Neural crest cell (in vitro differentiated cells): ENCODE measurements around the gene TOMM70. TPM values are rescaled to one million over a fixed set of nuclear protein-coding genes. Genes with fewer than 3 reads are reported as not detected.
A peak's percentile ranks its signal among the peaks of the same experiment; 100 is the strongest.
"Not testable (repeated sequence)": the region's sequence is repeated elsewhere in the genome, so short reads cannot be mapped to it uniquely, and the experiment has no call there.

Experiments used
- DNase-seq: peaks from one replicate; pipeline ENCODE4 v3.0.0; 2021; ENCODE audit warnings: low read depth, mixed read lengths, low spot score
- H3K27ac Mint-ChIP-seq: one replicate; pipeline ENCODE4 v1.8.0; 2021; ENCODE audit warnings: mild to moderate bottlenecking, mixed read lengths; ENCODE audit not compliant: unreplicated experiment
- H3K27me3 Mint-ChIP-seq: 2 replicates; pipeline ENCODE4 v1.8.0; 2021; ENCODE audit warnings: low read depth, mild to moderate bottlenecking, mixed read lengths
- H3K36me3 Mint-ChIP-seq: 2 replicates; pipeline ENCODE4 v1.8.0; 2021; ENCODE audit warnings: low read depth, mild to moderate bottlenecking, mixed read lengths
- H3K4me1 Mint-ChIP-seq: 2 replicates; pipeline ENCODE4 v1.8.0; 2021; ENCODE audit warnings: mixed read lengths
- H3K4me3 Mint-ChIP-seq: one replicate; pipeline ENCODE4 v1.8.0; 2021; ENCODE audit warnings: mild to moderate bottlenecking, mixed read lengths
- H3K9me3 Mint-ChIP-seq: 2 replicates; pipeline ENCODE4 v1.8.0; 2021; ENCODE audit warnings: mixed read lengths
- CTCF ChIP-seq: fragments of 200-600 bp; sonication (generic); conservative IDR thresholded peaks from 2 replicates; pipeline ENCODE4 v1.5.0; 2021; ENCODE audit warnings: antibody characterized with exemption, mild to moderate bottlenecking
- total RNA-seq: library from RNA; stranded (reverse); gene quantifications from 2 replicates; pipeline ENCODE4 v1.2.1, GENCODE V29; 2021

Gene TOMM70
- total RNA-seq, 1 donor from 2014 or later = 46.1 TPM

GRCh38 chr3:100338911-100339310 is 62.0 kb downstream of the TOMM70 start:
- no peak for TF ChIP-seq CTCF
- no peaks in the 10 kb centered on the region for H3K9me3 Mint-ChIP-seq
- peaks cover 11% of the 10 kb centered on the region for H3K36me3 Mint-ChIP-seq
- H3K4me1 Mint-ChIP-seq = peaks cover 19% of the 10 kb centered on the region
- DNase-seq = no peak
- H3K4me3 Mint-ChIP-seq = no peak overlapping the region
- no peak overlapping the region for H3K27ac Mint-ChIP-seq
- H3K27me3 Mint-ChIP-seq = no peaks in the 10 kb centered on the region

- H3K9me3 Mint-ChIP-seq, H3K27me3 Mint-ChIP-seq, H3K36me3 Mint-ChIP-seq, DNase-seq, H3K27ac Mint-ChIP-seq: not testable (repeated sequence)
- Mint-ChIP-seq H3K4me3 (peak overlapping the region; percentile 65), H3K4me1 (peaks cover 19% of the 10 kb centered on the region)
Observed at GRCh38 chr3:100336229-100336628, 64.7 kb downstream of the TOMM70 start.

GRCh38 chr3:100335434-100335833 is 65.5 kb downstream of the TOMM70 start:
- no peak for TF ChIP-seq CTCF
- no peak for DNase-seq
- Mint-ChIP-seq H3K36me3 (no peaks in the 10 kb centered on the region), H3K27me3 (no peaks in the 10 kb centered on the region), H3K4me3 (peak overlapping the region; percentile 91), H3K27ac (peak overlapping the region; percentile 94), H3K4me1 (peaks cover 19% of the 10 kb centered on the region), H3K9me3 (no peaks in the 10 kb centered on the region)

GRCh38 chr3:100334488-100335351 is 66.2 kb downstream of the TOMM70 start, which contains the start of gene NIT2:
NIT2 (plus strand) TSS chr3:100334757; CDS start chr3:100334792, 35 bp downstream.
- Mint-ChIP-seq H3K4me3 (peak within 1 kb of the TSS; percentile 91), H3K9me3 (no peaks in the 10 kb centered on the region), H3K27ac (peak within 1 kb of the TSS; percentile 94), H3K4me1 (peaks cover 19% of the 10 kb centered on the region), H3K27me3 (no peaks in the 10 kb centered on the region), H3K36me3 (no peaks in the 10 kb centered on the region)
- TF ChIP-seq CTCF = no peak
- peak; percentile 72 for DNase-seq

- H3K9me3 Mint-ChIP-seq = no peaks in the 10 kb centered on the region
- H3K4me3 Mint-ChIP-seq = peak overlapping the region; percentile 87
- no peak for TF ChIP-seq CTCF
- H3K36me3 Mint-ChIP-seq = no peaks in the 10 kb centered on the region
- H3K4me1 Mint-ChIP-seq = peaks cover 19% of the 10 kb centered on the region
- H3K27me3 Mint-ChIP-seq = no peaks in the 10 kb centered on the region
- H3K27ac Mint-ChIP-seq = peak overlapping the region; percentile 22
- no peak for DNase-seq
Observed at GRCh38 chr3:100333970-100334487, 66.9 kb downstream of the TOMM70 start.

GRCh38 chr3:100333051-100333450 is 67.8 kb downstream of the TOMM70 start:
- Mint-ChIP-seq H3K27me3 (no peaks in the 10 kb centered on the region), H3K4me3 (no peak overlapping the region), H3K36me3 (no peaks in the 10 kb centered on the region), H3K27ac (no peak overlapping the region), H3K4me1 (peaks cover 19% of the 10 kb centered on the region), H3K9me3 (no peaks in the 10 kb centered on the region)
- no peak for TF ChIP-seq CTCF
- no peak for DNase-seq
